ENCODE data around the gene OAS3. TPM values are rescaled to one million over a fixed set of nuclear protein-coding genes. Genes with fewer than 3 reads are reported as not detected.

Gene OAS3
- total RNA-seq, 1 experiment from 2014 or later, result 1.2 TPM

GRCh38 chr12:112961536-112961935, 23.3 kb downstream of the OAS3 start (continued):
- TF ChIP-seq STAT6 (CRISPR knock-in tag; conservative IDR thresholded peaks at IDR 0.05; ENCODE audit: low read depth) (no peak), SMAD3 (CRISPR knock-in tag; IDR thresholded peaks at IDR 0.05; ENCODE audit: borderline replicate concordance) (no peak), SMAD4 (CRISPR knock-in tag; IDR thresholded peaks at IDR 0.05) (no peak), ZNF121 (CRISPR knock-in tag; IDR thresholded peaks at IDR 0.05) (no peak), CBFB (CRISPR knock-in tag; IDR thresholded peaks at IDR 0.05; ENCODE audit: low read depth) (no peak), NFYB (CRISPR knock-in tag; conservative IDR thresholded peaks at IDR 0.05; ENCODE audit: low read depth) (no peak), AFF4 (CRISPR knock-in tag; IDR thresholded peaks at IDR 0.05; ENCODE audit: borderline replicate concordance) (no peak), MXD4 (CRISPR knock-in tag; IDR thresholded peaks at IDR 0.05; ENCODE audit: borderline replicate concordance) (no peak)

- CTCF ChIA-PET, result interaction anchor here (4.8 kb wide), 1 partner anchor 30 kb away, joined by 21 read pairs; no protein-coding TSS in a partner anchor
- peaks cover 45% of the 10 kb centered on the region for H3K9me3 Mint-ChIP-seq
- no peaks in the 10 kb centered on the region for H3K4me1 Mint-ChIP-seq
- POLR2A ChIA-PET, result no interaction called here
- no peak for TF ChIP-seq PREB (CRISPR knock-in tag; IDR thresholded peaks at IDR 0.05; ENCODE audit: borderline replicate concordance)
- no peak for TF ChIP-seq SP1 (CRISPR knock-in tag; conservative IDR thresholded peaks at IDR 0.05)
- TF ChIP-seq CTCF (IDR thresholded peaks at IDR 0.05), result no peak
- no peak for TF ChIP-seq PRRX2 (CRISPR knock-in tag; IDR thresholded peaks at IDR 0.05)
- no peak for TF ChIP-seq NFYB (CRISPR knock-in tag; conservative IDR thresholded peaks at IDR 0.05; ENCODE audit: low read depth)
- TF ChIP-seq KAT7 (CRISPR knock-in tag; IDR thresholded peaks at IDR 0.05; ENCODE audit: borderline replicate concordance), result no peak
- no peak for TF ChIP-seq NR2C2 (CRISPR knock-in tag; IDR thresholded peaks at IDR 0.05)
- no peak for TF ChIP-seq USF1 (CRISPR knock-in tag; IDR thresholded peaks at IDR 0.05)
- TF ChIP-seq IRF1 (CRISPR knock-in tag; IDR thresholded peaks at IDR 0.05), result no peak
- no peak for TF ChIP-seq ETV6 (CRISPR knock-in tag; IDR thresholded peaks at IDR 0.05)
- no peak for TF ChIP-seq ZNF219 (CRISPR knock-in tag; IDR thresholded peaks at IDR 0.05; ENCODE audit: borderline replicate concordance)
- no peak for TF ChIP-seq FOXK1 (CRISPR knock-in tag; IDR thresholded peaks at IDR 0.05)
- ATAC-seq, result no peak
- H3K36me3 Mint-ChIP-seq, result peaks cover 20% of the 10 kb centered on the region
- no peak overlapping the region for H3K27ac Mint-ChIP-seq
- DNase-seq (ENCODE audit: low spot score), result no peak
- H3K4me3 Mint-ChIP-seq, result no peak overlapping the region
- H3K27me3 Mint-ChIP-seq (ENCODE audit: low read depth), result peaks cover 25% of the 10 kb centered on the region
Measured at GRCh38 chr12:112962561-112962960, 24.3 kb downstream of the OAS3 start.

Measured in WTC11 (cell line).